Measurements from ENCODE around the gene SPOCK1. TPM values are rescaled to one million over a fixed set of nuclear protein-coding genes. Genes with fewer than 3 reads are reported as not detected.

Gene SPOCK1
- total and polyA plus RNA-seq, 8 donors = 0.46 to 15.6 (median 9.2) TPM

GRCh38 chr5:137164536-137164935 is 334.6 kb downstream of the SPOCK1 start:
- no peaks in the 10 kb centered on the region for H3K9me3 ChIP-seq
- no peaks in the 10 kb centered on the region for H3K4me1 ChIP-seq
- no peak for TF ChIP-seq EP300 (IDR thresholded peaks at IDR 0.05)
- TF ChIP-seq POLR2AphosphoS5 (IDR thresholded peaks at IDR 0.05) = no peak
- TF ChIP-seq CTCF (IDR thresholded peaks at IDR 0.05) = no peak
- no peak for TF ChIP-seq POLR2A (IDR thresholded peaks at IDR 0.05)
- no peak overlapping the region for H3K27ac ChIP-seq
- H3K4me3 ChIP-seq = no peak overlapping the region
- 84 to 100% (median 95%) methylated on average over 1 of the region's 1 CpG for WGBS, 5 donors
- H3K36me3 ChIP-seq = no peaks in the 10 kb centered on the region
- intact Hi-C loops (cut with DNase I; ENCODE audit: low total_unique reads) = no loop called here
- no peaks in the 10 kb centered on the region for H3K27me3 ChIP-seq
- no peak for DNase-seq

- no peaks in the 10 kb centered on the region for H3K36me3 ChIP-seq
- TF ChIP-seq EP300 (IDR thresholded peaks at IDR 0.05) (no peak), POLR2AphosphoS5 (IDR thresholded peaks at IDR 0.05) (no peak), POLR2A (IDR thresholded peaks at IDR 0.05) (no peak), CTCF (IDR thresholded peaks at IDR 0.05) (no peak)
- no peak overlapping the region for H3K4me3 ChIP-seq
- H3K27me3 ChIP-seq = no peaks in the 10 kb centered on the region
- no peaks in the 10 kb centered on the region for H3K9me3 ChIP-seq
- no peak for DNase-seq
- WGBS, 5 donors = 79 to 90% (median 90%) methylated on average over 2 of the region's 2 CpGs
- intact Hi-C loops (cut with DNase I; ENCODE audit: low total_unique reads) = no loop called here
- H3K27ac ChIP-seq = no peak overlapping the region
- no peaks in the 10 kb centered on the region for H3K4me1 ChIP-seq
Observed at GRCh38 chr5:137158691-137159090, 340.4 kb downstream of the SPOCK1 start.

- Histone ChIP-seq H3K27me3 (no peaks in the 10 kb centered on the region), H3K4me1 (no peaks in the 10 kb centered on the region), H3K36me3 (no peaks in the 10 kb centered on the region), H3K9me3 (no peaks in the 10 kb centered on the region), H3K27ac (no peak overlapping the region), H3K4me3 (no peak overlapping the region)
- WGBS, 5 donors = 74 to 84% (median 81%) methylated on average over 4 of the region's 4 CpGs
- no peak for DNase-seq
- intact Hi-C loops (cut with DNase I; ENCODE audit: low total_unique reads) = no loop called here
- no peak for TF ChIP-seq CTCF (IDR thresholded peaks at IDR 0.05)
- TF ChIP-seq POLR2AphosphoS5 (IDR thresholded peaks at IDR 0.05) = no peak
- no peak for TF ChIP-seq POLR2A (IDR thresholded peaks at IDR 0.05)
- no peak for TF ChIP-seq EP300 (IDR thresholded peaks at IDR 0.05)
Observed at GRCh38 chr5:137156180-137156579, 342.9 kb downstream of the SPOCK1 start.

DNA sequence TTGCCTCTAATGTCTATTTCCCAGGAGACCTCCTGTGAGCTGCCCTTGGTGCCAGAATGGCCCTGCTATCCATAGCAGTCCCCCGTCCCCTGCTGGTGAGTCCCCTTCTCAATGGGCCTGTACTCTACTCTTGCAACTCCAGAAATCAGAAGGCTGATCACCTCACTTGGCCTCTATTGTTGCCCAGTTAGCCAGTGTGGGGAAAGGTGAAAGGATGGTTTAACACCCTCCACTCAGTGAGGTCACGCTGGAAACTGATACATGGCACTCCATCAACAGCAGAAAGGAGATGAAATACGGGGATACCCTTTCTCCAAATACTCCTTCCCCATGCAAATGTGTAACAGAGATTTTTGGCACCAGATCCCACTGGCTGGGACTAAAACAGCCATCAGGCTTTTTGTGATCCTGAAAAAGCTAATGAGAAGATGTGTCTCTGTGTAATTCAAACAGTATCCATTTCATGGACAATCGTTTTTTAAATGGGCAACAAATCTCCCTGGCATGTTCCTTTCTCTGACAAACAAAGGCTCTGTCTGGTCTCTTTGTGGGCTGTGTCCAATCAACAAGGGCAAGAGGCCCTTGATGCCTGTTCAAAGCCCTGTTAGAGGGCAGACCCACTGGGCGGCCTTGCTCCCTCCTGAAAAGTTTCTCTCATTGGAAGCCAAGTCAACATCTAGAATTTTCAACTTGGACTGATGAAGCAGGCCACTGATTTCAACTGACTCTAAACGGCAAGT is 343.7 kb downstream of the SPOCK1 start:
- Histone ChIP-seq H3K27me3 (no peaks in the 10 kb centered on the region), H3K9me3 (no peaks in the 10 kb centered on the region), H3K36me3 (no peaks in the 10 kb centered on the region), H3K4me1 (no peaks in the 10 kb centered on the region), H3K4me3 (no peak overlapping the region), H3K27ac (no peak overlapping the region)
- no peak for DNase-seq
- TF ChIP-seq POLR2AphosphoS5 (IDR thresholded peaks at IDR 0.05) (no peak), POLR2A (IDR thresholded peaks at IDR 0.05) (no peak), EP300 (IDR thresholded peaks at IDR 0.05) (no peak), CTCF (IDR thresholded peaks at IDR 0.05) (no peak)
- intact Hi-C loops (cut with DNase I; ENCODE audit: low total_unique reads) = no loop called here
- WGBS, 5 donors = 74 to 79% (median 75%) methylated on average over 5 to 6 of the region's 6 CpGs

Measured in stomach (tissue), 9 donors.